Effector CD4-positive, alpha-beta T cell (primary cell): Measurements from ENCODE around the gene TMPRSS4.

Source experiments
- DNase-seq: peaks from one replicate; pipeline ENCODE4 v3.0.0-alpha.2; 2020

The TMPRSS4 gene

DNA sequence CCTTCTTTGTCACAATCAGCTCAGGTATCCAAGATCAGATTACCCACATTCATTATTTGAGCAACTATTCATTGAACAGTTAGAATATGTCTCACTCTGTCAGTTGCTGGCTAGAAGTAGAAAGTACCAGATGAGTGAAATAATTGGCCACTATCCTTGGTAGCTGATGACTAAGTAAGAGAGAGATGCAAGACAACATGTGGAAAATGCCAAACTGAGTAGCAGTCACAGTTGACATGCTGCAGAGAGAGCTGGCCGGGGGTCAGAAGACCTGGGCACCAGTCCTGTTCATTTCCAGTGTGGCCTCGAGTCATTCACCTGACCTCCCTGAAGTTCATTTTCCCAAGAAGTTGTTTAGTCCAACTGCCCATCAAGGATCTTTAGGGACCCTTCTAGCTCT is 32.4 kb downstream of the TMPRSS4 start:
- no peak for DNase-seq

DNA sequence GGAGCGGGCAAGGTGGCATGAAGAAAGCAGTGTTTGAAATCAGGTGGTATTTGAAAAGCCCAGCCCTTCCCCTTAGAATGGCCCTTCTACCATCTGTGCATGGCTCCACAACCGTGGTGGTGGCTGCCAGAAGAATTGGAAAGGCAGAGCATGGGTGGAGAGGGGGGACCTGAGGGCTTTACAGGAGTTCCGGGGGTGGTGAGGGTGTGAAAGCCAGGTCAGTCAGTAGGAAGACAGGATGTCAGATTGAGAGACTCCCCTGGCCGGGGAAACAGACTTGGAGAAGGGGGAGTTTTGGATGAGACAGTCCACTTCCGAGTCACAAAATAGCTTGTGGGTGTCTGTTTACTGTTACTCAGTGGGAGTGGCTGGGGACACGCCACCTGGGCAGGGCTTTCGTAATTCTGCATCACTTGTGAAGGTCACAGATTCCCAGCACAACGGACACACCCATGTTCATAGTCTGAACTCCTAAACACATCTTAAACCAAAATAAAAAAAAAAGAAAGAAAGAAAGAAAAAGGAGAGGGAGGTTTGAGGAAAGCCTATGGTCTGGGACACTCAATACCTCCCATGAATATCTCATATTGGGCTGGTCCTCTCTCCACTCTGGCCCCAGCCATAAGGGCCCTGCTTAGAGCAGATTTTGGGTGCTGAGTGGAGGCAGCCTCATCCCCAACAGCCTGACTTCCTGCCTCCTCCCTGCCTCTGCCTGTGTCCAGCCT is 34.3 kb downstream of the TMPRSS4 start:
- no peak for DNase-seq

GRCh38 chr11:118111744-118112035 is 34.8 kb downstream of the TMPRSS4 start:
- no peak for DNase-seq

GRCh38 chr11:118112711-118113430 is 36.0 kb downstream of the TMPRSS4 start:
- DNase-seq, result no peak

- DNase-seq, result no peak
These were observed 37.4 kb downstream of the TMPRSS4 start for GRCh38 chr11:118114266-118114665.

DNA sequence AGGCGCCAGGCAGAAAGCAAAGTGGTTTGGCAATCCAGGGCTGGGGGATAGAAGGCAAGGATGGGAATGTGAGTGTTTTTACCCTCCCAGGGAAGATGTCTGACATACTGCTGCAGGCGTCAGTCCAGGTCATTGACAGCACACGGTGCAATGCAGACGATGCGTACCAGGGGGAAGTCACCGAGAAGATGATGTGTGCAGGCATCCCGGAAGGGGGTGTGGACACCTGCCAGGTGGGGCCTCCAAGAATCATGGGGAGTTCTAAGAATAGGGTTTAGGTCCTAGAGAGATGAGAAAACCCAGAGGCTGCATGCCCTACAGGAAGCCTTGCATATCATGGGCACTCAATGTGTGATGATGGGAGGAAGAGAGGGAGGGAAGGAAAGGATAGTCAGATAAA is 38.2 kb downstream of the TMPRSS4 start:
- DNase-seq, result no peak

- DNase-seq, result no peak
These were observed 41.1 kb downstream of the TMPRSS4 start for GRCh38 chr11:118117790-118118601.

- DNase-seq, result no peak
These were observed 43.9 kb downstream of the TMPRSS4 start for GRCh38 chr11:118120793-118121192.

DNA sequence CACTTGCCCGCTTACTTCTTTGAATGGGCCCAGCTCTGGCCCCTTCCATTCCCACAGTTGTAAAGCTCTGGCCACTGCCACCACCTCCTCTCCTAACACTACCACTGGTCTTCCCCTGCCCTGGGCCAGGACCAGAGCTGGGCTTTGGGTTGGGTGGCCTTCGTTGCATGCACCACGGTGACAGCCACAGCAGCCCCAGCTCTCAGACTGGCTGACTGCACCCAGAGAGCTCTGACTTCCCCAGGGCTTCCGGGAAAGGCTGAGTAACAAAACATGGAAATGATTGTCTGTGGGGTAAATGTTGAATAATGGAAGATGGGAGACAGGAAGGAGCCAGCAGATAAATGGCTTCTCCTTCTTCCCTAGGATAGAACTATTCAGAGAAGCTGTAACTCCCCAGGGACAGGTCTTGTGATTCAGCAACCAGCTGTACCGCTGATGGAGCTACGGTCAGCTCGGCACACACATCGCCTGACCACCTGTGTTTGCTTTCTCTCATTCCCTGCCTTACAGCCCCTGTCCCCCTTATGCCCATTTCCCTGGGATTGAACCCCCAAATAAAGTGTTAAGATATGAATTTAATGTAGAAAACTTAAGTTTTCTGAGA is 48.2 kb downstream of the TMPRSS4 start:
- DNase-seq, result no peak

- DNase-seq, result no peak
These were observed 49.4 kb downstream of the TMPRSS4 start for GRCh38 chr11:118126082-118126838.

DNA sequence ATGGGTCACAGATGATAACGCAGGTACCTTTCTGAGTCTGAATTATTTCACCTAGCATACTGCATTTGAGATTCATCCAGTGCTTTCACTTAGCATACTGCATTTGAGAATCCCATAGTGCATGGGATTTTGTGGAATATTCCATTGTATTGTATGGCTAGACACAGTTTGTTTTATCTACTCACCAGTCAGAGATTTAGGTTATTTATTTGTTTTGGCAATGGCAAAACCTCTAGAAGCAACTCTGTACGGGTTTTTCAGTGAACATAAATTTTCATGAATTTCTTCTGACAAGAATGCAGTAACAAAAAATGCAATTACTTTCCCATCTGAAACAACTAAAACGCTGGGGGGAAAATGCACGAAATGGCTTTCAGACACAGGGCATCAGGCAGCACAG is 51.4 kb downstream of the TMPRSS4 start:
- DNase-seq, result no peak

DNA sequence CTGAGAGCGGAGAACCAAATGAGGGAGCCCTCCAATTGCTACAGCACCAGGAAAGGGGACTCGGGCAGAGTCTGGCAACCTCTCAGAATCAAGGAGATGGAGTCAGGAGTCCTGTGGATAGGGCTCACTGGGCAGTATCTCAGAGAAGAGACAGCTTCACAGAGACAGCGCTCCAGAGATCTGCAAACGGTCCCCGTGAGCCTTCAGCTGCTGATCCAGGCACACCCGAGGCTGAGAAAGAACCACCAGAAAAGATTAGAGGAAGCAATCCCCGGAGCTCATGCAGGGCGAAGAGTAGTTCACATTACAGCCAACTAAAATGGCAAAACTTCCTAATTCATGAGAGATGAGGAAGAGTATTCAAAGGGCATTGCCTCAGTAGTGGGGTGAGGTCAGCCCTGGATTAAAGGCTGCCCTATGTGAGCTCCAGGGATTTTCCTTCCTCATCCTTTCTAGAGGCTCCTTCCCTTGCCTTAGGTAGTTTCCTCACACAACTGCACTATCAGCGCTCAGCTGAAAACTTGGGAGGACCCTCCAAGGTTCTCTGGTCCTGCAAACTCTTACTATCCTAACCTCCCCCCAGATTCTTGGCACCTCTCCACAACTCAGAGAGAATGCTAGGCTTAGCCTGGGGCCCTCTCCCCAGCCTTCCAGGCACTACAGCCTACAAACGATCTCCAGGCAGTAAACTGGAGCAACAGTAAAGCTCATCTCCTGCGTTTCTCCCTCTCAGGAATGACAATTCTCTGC is 52.0 kb downstream of the TMPRSS4 start:
- DNase-seq, result no peak

- DNase-seq, result no peak
These were observed 52.7 kb downstream of the TMPRSS4 start for GRCh38 chr11:118129471-118130172.

- DNase-seq, result no peak
These were observed 55.7 kb downstream of the TMPRSS4 start for GRCh38 chr11:118132385-118133151.

- no peak for DNase-seq
These were observed 56.9 kb downstream of the TMPRSS4 start for GRCh38 chr11:118133816-118134215.

DNA sequence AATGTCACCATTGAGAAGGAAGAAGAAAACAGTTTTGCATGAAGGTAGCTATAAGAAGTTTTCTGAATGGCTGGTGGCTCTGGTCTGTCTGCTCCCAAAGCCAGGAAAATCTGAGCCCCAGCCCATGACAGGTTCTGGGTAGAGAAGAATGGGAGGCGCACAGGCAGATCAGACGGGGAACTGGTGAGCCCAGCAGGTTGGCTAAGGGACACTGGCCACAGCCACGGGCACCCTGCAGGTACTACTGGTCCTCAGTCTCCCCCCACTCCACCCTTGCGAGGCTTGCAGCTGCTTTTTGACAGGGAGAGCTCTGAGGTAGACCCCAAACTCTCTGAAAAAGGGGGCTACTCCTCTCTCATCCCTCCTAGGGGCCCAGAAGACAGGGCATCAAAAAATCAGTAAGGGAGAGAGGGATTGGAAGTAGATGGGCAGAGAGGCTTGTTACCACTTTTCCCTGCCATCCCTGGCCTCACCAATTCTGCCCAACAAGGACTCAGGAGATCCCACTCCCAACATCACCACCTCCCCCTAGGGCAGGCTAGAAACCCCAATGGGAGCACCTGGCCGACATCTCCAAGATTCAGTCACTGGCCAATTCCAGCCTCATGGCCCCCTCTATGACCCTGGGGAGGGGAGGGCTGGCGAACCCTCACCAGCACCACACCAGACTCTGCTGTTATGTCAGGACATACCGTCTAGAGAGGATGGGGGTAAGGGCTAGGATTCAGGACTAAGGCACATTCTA is 58.3 kb downstream of the TMPRSS4 start:
- no peak for DNase-seq

DNA sequence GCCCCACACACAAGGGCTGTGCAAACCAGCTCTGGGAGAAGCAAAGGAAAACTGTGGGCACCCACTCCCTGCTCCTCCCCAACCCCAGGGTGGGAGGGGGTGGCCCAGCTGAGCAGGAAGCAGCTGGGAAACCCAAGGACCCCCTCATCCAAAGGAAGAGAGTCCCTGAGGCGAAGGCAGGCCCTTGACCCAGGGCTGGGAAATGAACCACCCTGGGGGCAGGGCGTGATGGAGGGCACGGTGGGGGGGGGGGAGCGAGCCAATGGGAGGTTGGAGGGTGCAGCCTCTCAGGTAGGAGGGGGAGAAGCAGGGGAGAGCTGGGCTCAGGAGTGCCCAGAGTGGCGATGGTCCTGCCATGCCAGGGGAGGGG is 58.9 kb downstream of the TMPRSS4 start:
- DNase-seq, result no peak

- no peak for DNase-seq
These were observed 59.5 kb downstream of the TMPRSS4 start for GRCh38 chr11:118136341-118136740.

DNA sequence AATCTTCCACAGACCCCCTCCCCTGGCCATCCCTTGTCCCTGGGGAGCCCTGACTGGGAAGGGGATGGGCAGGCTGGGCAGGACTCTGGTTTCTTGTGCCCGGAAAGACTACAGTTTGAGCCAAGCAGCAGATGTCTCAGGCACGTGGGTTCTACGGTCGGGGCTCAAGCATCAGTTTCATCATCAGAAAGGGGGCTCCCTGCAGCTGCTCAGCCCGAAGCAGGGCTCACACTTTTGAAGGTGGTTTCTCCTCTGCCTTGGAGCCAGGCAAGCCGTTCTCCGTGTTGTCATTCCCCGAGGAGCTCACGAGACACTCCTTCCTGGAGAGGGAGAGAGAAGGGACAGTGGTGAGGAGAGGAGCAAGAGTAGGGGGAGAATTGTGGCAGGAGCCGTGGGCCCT is 59.9 kb downstream of the TMPRSS4 start:
- DNase-seq, result no peak
